DMS114 treated with DMSO at 0.1 percent for 48 hours (cell line): ENCODE data around the gene EIF4G3.
"Not testable (repeated sequence)": the region's sequence is repeated elsewhere in the genome, so short reads cannot be mapped to it uniquely, and the experiment has no call there.

Source experiments
- DNase-seq: peaks from one replicate; lab custom pipeline; 2025; ENCODE audit not compliant: unreplicated experiment; lab: John Stamatoyannopoulos, UW

Gene EIF4G3

DNA sequence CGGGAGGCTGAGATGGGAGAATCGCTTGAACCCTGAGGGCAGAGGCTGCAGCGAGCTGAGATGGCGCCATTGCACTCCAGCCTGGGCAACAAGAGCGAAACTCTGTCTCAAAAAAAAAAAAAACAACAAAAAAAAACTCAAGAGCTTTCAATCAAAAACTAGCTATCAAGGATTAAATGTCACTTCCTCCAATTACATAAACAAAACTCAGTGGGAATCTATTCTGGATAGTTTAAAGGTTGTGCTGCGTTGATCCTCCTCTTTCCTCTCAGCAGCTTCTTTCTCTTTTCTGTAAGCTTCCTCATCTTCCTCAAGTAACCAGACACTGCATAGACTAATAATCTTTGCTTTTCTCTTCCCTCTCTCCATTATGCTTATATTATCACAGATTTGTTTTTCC is 20.7 kb downstream of the EIF4G3 start:
- no peak for DNase-seq

DNA sequence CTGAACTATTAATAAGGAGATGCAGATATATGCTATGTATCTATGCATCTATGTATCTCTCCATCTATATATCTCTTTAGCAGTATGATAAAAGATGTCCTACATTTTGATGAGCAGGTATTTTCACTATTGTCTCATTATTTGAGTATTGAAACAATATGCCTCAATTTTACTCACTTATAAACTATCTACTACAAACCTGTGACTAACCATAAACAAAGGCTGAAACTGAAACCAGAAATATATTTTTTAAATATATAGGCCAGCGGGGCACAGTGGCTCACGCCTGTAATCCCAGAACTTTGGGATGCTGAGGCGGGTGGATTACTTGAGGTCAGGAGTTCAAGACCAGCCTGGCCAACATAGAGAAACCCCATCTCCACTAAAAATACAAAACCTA is 22.0 kb downstream of the EIF4G3 start:
- DNase-seq, result no peak

DNA sequence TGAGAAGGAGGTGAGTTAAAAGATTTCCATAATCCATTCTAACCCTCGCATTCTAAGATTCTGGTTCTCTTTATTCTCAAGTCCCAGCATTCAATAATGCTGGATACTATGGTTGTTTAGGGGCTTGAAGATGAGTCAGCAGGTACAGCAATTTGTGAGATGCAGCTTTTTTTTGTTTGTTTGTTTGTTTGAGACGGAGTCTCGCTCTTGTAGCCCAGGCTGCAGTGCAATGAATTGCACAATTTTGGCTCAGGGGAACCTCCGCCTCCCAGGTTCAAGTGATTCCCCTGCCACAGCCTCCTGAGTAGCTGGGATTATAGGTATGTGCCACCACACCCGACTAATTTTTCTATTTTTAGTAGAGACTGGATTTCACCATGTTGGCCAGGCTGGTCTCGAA is 23.3 kb downstream of the EIF4G3 start:
- DNase-seq, result no peak

DNA sequence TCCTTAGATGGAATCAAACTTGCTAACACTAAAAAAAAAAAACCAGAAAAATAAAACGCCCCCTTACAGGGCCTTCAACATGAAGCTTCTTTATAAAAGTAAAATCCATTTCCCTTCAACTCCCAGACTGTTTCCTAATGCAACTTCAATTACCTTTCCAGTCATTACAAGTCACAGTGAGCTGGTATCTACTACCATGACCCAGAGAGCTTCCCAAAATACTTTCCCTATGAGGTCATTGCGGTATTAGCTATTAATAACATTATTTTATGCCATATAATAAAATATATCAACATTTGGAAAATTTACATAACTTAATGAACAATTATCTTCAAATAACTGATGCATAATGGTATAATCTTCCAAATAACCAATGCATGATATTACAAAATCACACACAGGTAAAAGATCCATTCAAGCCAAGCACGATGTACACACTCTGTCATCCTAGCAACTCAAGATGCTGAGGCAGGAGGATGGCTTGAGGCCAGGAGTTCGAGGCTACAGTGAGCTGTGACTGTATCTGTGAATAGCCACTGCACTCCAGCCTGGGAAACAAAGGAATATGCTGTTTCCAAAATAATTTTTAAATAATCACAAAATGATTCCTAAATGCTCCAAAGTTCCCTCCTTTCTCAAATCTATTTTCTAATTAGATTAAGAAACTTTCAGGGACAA is 24.1 kb downstream of the EIF4G3 start:
- DNase-seq, result no peak

DNA sequence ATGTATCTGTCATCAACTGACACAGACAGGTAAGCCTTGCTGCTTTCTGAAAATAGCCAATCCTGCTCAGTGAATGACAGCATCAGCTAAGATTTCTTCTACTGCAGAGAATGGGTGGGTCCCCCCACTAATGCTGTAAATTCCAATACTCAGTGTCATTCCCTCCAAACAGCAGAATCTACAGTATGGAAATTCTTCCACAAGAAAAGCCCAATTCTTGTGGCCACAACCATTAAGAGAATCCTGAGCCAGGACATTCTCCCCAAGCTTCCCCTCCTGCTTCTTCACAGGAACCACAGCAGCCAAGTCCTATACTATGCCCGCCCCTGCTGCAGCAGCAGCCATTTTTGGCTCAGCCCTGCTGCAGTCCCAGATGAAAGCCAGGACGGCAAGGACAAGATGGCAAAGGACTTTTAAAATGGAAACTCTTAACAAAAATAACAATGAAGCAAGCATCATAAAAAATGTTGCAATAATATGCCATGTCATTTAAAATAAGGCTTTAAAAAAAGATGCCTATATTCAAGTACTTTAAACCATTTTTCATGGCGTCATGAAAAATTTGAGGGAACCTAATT is 26.8 kb downstream of the EIF4G3 start:
- DNase-seq, result no peak

GRCh38 chr1:21149430-21149854 is 27.3 kb downstream of the EIF4G3 start:
- DNase-seq, result no peak

GRCh38 chr1:21143752-21144151 is 32.9 kb downstream of the EIF4G3 start:
- no peak for DNase-seq

GRCh38 chr1:21143138-21143537 is 33.6 kb downstream of the EIF4G3 start:
- no peak for DNase-seq

- no peak for DNase-seq
These were observed 35.7 kb downstream of the EIF4G3 start for GRCh38 chr1:21141030-21141429.

DNA sequence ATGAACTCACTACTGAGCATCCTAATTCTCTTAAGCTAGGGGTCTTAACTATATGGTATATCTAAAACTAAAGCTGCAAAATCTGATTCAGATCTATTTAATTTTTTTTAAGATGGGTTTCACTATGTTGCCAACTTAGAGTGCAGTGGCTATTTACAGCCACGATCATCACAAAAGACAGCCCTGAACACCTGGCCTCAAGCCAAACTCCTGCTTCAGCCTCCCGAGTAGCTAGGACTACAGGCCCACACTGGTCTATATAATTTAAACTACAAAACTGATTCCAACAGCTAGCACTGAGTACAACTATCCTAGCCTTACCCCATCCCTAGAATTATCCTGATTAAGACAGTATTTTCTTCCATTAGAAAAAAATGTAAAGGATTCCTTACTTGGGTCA is 37.1 kb downstream of the EIF4G3 start:
- no peak for DNase-seq

DNA sequence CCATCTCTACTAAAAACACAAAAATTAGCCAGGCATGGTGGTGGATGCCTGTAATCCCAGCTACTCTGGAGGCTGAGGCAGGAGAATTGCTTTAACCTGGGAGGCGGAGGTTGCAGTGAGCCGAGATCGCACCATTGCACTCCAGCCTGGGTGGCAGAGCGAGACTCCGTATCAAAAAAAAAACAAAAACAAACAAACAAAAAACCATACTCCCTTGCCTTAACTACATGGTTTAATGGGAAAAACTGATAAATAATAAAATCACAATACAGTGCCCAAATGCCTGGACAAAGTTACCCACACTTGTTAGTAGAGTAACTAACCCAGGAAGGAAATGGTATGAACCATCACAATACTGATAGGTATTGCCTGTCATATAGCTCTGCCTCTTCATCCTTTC is 40.4 kb downstream of the EIF4G3 start:
- DNase-seq, result not testable (repeated sequence)

DNA sequence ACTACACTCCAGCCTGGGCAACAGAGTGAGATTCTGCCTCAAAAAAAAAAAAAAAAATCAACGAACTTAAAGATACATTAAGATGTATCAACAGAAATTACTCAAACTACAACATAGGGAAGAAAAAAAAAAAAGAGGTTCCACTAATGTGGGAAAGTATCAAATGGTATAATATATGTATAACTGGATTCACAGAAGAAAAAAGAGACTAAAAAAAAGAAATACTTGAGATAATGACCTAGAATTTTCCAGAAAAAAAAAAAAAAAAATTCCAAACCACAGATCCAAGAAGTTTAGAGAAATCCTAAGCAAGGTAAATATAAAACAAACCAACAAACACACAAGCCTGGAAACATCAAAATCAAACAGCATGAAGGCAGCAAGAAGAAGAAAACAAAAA is 45.5 kb downstream of the EIF4G3 start:
- no peak for DNase-seq

DNA sequence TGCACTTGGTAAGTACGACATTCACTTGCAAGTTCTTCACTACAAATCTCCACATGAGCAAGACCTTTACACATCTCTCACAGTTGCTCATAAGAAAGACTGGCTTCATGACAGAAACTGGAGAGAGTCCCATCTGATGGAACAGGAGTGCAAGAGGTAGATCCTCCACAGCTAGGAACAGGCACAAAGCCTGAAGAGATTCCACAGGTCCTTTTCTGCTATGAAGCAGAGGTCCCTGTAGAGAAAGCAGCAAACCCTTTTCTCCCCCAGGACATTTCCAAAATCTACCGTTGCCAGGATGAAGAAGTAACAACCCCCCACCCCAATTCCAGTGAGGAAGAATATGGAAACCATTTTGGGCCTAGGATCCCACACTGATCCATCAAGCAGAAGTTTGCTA is 47.3 kb downstream of the EIF4G3 start:
- DNase-seq, result no peak

GRCh38 chr1:21126324-21126723 is 50.4 kb downstream of the EIF4G3 start:
- no peak for DNase-seq

GRCh38 chr1:21124846-21125245 is 51.9 kb downstream of the EIF4G3 start:
- no peak for DNase-seq

- DNase-seq, result no peak
These were observed 53.3 kb downstream of the EIF4G3 start for GRCh38 chr1:21123287-21123948.

GRCh38 chr1:21121764-21122471 is 54.8 kb downstream of the EIF4G3 start:
- DNase-seq, result no peak

- DNase-seq, result no peak
These were observed 58.5 kb downstream of the EIF4G3 start for GRCh38 chr1:21118167-21118566.

DNA sequence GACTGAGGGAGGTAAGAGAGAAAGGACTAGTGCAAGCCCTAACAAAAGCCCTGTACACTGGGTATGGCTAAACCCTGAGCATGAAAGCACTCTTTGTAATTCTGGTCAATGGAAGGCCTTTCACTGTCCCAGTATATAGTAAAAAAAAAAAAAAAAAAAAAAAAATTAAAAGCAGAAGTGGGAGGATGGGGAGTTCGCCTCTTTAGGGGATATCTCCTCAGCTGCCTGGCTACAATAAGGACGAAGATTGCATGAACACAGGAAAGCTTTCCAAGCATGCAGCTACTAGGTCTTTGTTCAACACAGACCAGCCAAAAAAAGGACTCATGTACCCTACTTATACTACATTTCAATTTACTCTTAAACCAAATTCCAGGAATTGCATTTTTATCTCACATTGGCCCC is 59.1 kb downstream of the EIF4G3 start:
- no peak for DNase-seq

DNA sequence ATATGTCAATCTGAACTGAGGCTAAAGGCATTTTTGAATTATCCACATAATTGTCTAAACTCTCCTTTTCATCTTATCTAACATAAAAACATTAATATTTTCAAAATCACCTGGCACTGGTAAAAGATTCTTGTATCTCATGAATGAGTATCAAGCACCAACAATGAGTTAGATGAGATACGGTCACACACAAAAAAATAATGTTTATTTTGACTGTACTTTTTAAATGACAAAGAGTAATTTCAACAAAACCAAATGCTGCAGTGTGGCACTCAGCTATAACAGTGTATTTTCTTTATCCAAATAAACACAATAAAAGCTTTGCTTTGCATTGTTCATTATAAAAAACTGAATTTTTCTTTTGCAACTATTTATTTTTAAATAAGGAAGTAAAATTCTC is 59.5 kb downstream of the EIF4G3 start:
- DNase-seq, result no peak

DNA sequence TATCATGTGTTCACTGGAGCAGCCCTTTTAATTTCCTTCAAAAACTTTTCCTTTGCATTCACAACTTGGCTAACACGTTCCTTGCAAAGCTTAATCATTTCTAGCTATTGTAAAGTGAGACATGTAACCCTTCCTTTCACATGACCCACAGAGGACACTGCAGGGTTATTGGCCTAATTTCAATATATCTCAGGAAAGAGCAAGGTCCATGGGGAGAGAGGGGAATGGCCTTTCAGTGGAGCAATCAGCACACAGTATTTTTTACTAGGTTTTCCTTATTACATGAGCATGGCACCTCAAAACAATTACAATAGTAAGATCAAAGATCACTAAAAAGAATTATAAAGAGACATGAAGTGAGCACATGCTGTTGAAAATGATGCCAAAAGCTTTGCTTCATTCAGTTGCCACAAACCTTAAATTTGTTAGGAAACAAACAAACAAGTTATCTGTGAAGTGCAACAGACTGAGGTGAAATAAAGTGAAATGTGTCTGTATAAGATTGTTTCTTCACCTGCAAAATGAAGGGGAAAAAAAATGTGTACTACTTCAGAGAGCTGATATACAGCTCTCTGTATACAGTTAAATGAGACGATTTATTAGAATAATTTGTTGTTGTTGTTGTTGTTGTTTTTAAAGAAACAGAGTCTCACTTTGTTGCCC is 61.5 kb downstream of the EIF4G3 start:
- no peak for DNase-seq
